Muscle layer of colon (tissue), 2 donors: ENCODE data around the gene PEX14.

Source experiments
- H3K27ac ChIP-seq: one replicate; pipeline ENCODE4 v1.7.0; 2013; ENCODE audit warnings: low read depth, mild to moderate bottlenecking, low read length, moderate library complexity
- H3K27me3 ChIP-seq, 2 donors: one replicate each; pipeline ENCODE4 v1.7.0; 2013; ENCODE audit warnings: low read length in 2 of 2, mild to moderate bottlenecking in 2 of 2; ENCODE audit not compliant: insufficient read depth in 2 of 2, control insufficient read depth in 1 of 2
- H3K36me3 ChIP-seq: one replicate; pipeline ENCODE4 v1.7.0; 2013; ENCODE audit warnings: mild to moderate bottlenecking, low read length; ENCODE audit not compliant: insufficient read depth
- H3K4me1 ChIP-seq: one replicate; pipeline ENCODE4 v1.7.0; 2013; ENCODE audit warnings: mild to moderate bottlenecking, low read length; ENCODE audit not compliant: insufficient read depth
- H3K4me3 ChIP-seq, 2 donors: one replicate each; pipeline ENCODE4 v1.7.0; 2013; ENCODE audit warnings: low read length in 2 of 2, low read depth in 1 of 2, mild to moderate bottlenecking in 1 of 2, moderate library complexity in 1 of 2
- H3K9ac ChIP-seq: one replicate; pipeline ENCODE4 v1.7.0; 2013; ENCODE audit warnings: low read length
- H3K9me3 ChIP-seq: one replicate; pipeline ENCODE4 v1.7.0; 2013; ENCODE audit warnings: mild to moderate bottlenecking, low read length
- donor health status: abdominal sarcoma.
- donor health status: Adenocarcinoma of cecum.

Gene PEX14

DNA sequence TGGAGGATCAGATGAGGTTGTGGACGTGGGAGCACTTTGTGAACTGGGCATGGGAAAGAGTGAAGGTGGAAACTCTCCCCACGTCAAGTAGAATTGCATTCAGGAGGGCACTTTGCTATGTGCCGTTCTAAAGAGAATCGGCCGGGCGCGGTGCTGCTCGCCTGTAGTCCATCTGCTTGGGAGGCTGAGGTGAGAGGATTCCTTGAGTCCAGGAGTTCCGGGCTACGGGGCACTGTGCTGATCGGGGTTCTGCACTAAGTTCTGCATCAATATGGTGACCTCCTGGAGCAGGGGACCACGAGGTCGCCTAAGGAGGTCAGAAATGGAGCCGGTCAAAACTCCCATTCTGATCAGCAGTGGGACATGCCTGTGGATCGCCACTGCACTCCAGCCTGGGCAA is 141.9 kb downstream of the PEX14 start:
- no peak overlapping the region for H3K9ac ChIP-seq
- no peak overlapping the region for H3K27ac ChIP-seq
- no peaks in the 10 kb centered on the region for H3K9me3 ChIP-seq
- no peaks in the 10 kb centered on the region for H3K4me1 ChIP-seq
- no peak overlapping the region for H3K4me3 ChIP-seq
- H3K36me3 ChIP-seq = no peaks in the 10 kb centered on the region
- no peaks in the 10 kb centered on the region for H3K27me3 ChIP-seq

DNA sequence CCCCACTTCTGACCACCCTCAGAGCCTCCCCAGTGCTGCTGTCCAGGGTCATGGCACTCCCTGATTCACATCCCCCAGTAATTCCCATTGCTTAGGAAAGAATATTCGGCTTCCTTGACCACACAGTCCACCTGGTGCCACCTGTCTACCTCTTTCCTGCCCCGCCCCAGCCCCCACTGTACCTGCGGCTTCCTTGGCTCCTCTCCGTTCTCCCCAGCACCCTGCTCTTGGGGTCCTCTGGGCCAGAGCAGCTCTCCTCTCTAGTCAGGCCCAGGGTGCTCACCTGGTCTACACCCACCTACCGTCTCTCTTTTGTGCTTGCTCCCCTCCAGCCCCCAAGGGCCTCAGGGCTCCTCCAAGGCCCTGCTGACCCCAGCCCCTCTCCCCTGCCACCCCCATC is 142.6 kb downstream of the PEX14 start:
- no peaks in the 10 kb centered on the region for H3K36me3 ChIP-seq
- H3K27me3 ChIP-seq = no peaks in the 10 kb centered on the region
- no peak overlapping the region for H3K27ac ChIP-seq
- no peak overlapping the region for H3K4me3 ChIP-seq
- H3K9me3 ChIP-seq = no peaks in the 10 kb centered on the region
- H3K4me1 ChIP-seq = no peaks in the 10 kb centered on the region
- H3K9ac ChIP-seq = no peak overlapping the region

DNA sequence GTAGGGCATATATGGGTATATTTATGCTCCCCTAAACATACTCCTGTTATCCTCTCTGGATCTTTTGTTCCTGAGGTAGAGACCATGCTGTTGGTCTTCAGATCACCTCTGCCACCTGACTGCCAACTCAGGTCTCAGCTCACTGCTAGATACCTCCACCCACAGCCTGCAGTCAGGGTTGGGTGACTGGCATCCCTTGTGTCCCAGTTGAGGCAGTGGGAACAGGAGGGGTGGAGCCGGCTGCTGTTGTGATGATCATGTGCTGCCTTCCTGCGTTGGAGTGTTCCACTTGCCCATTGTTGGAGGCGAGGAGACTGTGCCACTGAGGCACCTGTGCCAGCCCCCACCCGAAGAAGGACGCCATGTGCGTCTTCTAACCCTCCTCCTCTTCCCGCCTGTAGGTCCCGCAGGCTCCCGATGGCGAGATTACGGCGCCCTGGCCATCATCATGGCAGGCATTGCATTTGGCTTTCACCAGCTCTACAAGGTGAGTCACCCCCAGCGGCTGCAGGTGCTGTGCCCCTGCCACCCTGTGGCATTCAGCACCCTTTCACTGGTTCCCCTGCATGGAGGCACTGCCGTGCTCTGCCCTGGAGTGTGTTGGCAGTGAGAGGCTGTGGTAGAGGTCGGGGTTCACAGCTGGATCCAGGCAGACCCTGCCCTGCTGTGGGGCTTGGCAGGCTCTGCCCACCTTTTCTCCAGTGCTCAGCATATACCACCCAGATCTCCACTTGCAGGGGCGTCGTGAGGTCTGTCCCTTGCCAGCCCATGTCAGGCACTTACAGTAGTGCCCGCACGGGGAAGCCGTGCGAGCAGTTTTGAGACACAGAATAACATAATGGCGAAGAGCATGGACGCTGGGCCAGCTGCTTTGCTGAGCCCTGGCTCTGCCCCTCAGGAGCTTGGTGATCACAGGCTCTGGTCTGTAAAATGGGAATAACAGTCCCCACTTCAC is 143.5 kb downstream of the PEX14 start:
- Histone ChIP-seq H3K4me1 (no peaks in the 10 kb centered on the region), H3K27me3 (no peaks in the 10 kb centered on the region), H3K9ac (no peak overlapping the region), H3K36me3 (no peaks in the 10 kb centered on the region), H3K9me3 (no peaks in the 10 kb centered on the region), H3K27ac (no peak overlapping the region), H3K4me3 (no peak overlapping the region)

DNA sequence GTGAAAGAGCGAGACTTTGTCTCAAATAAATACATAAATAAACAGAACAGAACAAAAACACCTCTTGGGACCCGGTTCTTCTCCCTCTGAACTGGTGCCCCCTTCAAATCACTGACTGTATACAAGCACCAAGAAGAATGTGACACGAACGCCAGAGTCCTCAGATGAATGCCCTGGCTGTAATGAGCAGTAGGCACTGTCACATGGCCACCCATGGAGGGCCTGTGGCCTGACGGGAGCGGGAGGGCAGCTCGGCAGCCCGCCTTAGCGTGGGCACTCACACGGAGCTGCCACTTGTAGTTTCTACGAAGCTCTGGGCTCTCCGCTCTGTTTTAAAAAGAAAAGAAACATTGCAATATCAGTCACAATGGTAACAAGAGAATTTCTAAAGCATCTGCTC is 146.0 kb downstream of the PEX14 start:
- Histone ChIP-seq H3K27ac (no peak overlapping the region), H3K9me3 (no peaks in the 10 kb centered on the region), H3K36me3 (no peaks in the 10 kb centered on the region)

DNA sequence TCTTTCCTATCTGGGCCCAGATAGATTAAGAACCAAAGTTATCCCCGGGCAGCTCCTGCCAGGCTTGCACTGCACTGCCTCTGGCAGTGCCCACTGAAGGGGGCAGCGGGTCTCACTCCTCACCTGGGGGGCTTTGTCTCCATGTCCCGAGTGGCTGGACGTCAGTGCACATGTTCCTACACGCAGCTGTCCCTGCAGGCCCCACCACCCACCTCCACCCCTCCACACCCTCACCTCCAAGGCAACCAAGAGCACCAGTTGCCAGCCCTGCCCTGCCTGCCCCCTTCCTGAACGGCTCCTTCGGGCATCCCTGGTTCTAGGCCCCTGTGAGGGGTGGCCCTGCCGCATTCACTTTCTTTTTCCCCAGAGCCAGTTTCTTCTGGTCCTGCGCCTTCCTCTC is 147.2 kb downstream of the PEX14 start:
- Histone ChIP-seq H3K4me3 (no peak overlapping the region), H3K36me3 (no peaks in the 10 kb centered on the region), H3K9ac (no peak overlapping the region), H3K9me3 (no peaks in the 10 kb centered on the region), H3K27ac (no peak overlapping the region), H3K27me3 (no peaks in the 10 kb centered on the region), H3K4me1 (no peaks in the 10 kb centered on the region)

More for the DNA sequence above, 146.0 kb downstream of the PEX14 start:
- no peaks in the 10 kb centered on the region for H3K4me1 ChIP-seq
- H3K9ac ChIP-seq = no peak overlapping the region
- no peak overlapping the region for H3K4me3 ChIP-seq
- H3K27me3 ChIP-seq = no peaks in the 10 kb centered on the region

DNA sequence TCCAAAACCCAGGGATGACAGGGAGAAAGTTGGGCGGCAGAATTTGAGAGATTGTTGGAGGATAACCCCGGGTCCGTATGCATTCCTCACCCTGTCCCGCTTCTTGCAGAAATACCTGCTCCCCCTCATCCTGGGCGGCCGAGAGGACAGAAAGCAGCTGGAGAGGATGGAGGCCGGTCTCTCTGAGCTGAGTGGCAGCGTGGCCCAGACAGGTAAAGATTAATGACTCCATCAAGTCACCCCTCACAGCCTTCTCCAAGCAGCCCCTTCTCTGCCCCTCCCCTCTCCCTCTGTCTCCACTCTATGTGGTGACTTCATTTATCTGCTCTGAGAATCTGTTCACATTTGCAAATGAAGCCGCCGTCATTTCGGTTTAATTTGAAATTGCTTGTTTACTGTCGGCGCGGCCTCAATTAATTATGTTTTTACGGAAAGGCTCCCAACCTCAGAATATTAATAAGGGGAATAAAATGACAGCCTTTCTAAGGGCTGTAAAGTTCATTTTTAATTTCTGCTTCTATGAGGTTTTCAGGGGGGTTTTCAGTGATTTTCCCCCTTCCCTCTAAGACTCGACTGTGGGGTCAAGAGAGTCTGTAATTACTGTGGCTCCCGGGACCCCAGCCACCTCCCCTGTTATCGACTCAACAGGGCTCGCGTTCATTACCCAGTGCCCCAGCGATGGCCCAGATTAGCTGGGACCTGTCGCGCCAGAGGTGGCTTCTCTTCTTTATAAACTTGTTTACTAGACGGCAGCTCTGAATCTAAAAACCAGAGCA is 148.3 kb downstream of the PEX14 start:
- no peak overlapping the region for H3K27ac ChIP-seq
- no peak overlapping the region for H3K9ac ChIP-seq
- H3K4me3 ChIP-seq = no peak overlapping the region
- H3K4me1 ChIP-seq = no peaks in the 10 kb centered on the region
- no peaks in the 10 kb centered on the region for H3K36me3 ChIP-seq
- no peaks in the 10 kb centered on the region for H3K27me3 ChIP-seq
- no peaks in the 10 kb centered on the region for H3K9me3 ChIP-seq

DNA sequence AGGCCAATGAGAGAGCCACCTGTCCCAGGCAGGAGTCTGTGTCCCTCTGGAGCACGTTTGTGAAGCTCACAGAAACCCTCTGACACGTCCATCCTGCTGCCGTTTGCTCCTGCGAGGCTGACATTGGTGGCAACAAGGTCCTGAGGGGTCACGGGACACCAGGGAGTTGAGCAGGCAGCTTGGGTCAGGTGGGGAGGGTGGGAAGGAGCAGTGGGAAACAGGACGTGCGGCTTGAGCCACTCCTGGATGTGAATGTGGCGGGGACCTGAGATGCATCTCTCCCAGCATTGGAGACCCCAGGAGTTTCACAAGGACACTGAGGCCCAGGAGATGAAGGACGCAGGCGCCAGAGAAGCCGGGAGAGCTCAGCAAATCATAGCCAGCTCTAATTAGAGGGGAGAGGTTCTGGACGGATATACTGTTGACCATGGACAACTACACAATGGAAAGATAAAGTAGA is 149.0 kb downstream of the PEX14 start:
- Histone ChIP-seq H3K27ac (no peak overlapping the region), H3K36me3 (no peaks in the 10 kb centered on the region), H3K4me1 (peaks cover 5% of the 10 kb centered on the region), H3K27me3 (no peaks in the 10 kb centered on the region), H3K4me3 (no peak overlapping the region), H3K9ac (no peak overlapping the region), H3K9me3 (no peaks in the 10 kb centered on the region)

DNA sequence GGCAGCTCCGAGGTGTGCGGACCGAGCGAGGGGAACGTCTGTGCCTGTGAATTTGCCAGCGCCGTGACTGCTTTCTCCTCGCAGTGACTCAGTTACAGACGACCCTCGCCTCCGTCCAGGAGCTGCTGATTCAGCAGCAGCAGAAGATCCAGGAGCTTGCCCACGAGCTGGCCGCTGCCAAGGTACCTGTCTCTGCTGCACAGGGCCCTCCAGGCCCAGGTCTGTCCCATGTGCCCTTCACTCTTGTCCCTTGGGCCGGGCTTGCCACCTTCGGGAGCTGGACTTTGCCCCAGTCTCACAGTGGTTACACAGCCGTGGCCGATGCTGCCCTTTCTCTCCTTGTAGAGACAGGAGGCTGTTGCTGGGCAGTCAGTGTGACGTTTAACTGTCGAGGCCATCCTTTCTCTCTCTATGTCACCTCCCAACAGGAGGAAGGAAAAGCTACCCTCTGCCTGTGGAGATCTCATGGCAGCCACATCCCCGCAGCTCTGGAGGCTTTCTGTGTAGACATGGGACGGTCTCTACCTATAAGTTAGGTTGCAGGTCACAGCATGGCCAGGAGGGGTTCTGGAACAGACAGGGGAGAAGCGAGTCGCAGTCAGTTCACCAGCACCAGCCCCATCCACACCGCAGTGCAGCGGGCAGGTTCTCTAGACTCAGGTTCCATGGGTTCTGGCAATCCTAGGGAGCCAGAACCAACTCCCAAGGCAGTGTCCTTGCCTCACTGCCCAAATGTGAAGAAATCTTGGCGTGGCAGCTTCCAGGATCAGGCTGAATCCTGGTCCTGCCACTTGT is 149.7 kb downstream of the PEX14 start:
- no peaks in the 10 kb centered on the region for H3K27me3 ChIP-seq
- no peaks in the 10 kb centered on the region for H3K36me3 ChIP-seq
- no peak overlapping the region for H3K9ac ChIP-seq
- no peak overlapping the region for H3K27ac ChIP-seq
- H3K4me3 ChIP-seq = no peak overlapping the region
- H3K4me1 ChIP-seq = peaks cover 13% of the 10 kb centered on the region
- no peaks in the 10 kb centered on the region for H3K9me3 ChIP-seq

DNA sequence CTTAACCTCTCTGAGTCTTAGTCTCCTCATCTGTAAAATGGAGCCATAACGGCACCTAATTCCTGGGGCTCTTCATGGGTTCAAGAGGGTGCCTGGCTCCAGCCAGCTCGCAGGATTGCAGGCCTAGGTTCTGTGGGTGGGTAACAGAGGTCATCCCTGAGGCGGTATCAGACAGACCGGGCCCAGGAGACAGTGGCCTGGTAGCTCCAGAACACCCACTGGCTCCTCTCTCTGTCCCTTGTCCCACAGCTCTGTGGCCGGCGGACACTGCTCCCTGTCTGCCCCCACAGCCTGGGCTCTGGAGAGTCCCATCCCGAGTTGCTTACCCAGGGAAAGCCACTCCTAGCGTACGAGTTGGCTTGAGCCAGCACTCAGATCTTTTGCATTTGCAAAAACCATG is 150.3 kb downstream of the PEX14 start:
- no peaks in the 10 kb centered on the region for H3K27me3 ChIP-seq
- H3K36me3 ChIP-seq = no peaks in the 10 kb centered on the region
- no peak overlapping the region for H3K27ac ChIP-seq
- peaks cover 15% of the 10 kb centered on the region for H3K4me1 ChIP-seq
- no peak overlapping the region for H3K9ac ChIP-seq
- H3K9me3 ChIP-seq = no peaks in the 10 kb centered on the region
- H3K4me3 ChIP-seq = no peak overlapping the region

DNA sequence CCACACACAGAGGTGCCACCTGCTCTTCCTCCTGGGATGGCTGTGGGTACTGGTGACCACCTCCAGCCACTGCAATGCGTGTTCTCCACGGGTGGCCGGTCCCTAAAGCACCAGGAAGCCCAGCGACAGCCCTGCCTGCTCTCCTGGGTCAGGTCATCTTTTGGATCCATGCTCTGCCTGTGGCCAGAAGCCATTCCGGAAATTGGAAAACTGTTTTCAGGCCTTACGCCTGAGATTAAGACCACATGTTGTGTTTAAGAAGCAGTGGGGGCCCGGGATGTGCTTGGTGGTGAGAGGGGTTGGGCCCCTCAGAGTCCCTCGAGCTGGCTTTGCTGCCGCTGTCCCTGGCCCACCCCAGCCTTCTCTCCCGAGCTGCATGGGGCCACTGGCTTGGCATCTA is 150.8 kb downstream of the PEX14 start:
- H3K4me3 ChIP-seq = no peak overlapping the region
- no peaks in the 10 kb centered on the region for H3K9me3 ChIP-seq
- no peak overlapping the region for H3K27ac ChIP-seq
- H3K4me1 ChIP-seq = peaks cover 16% of the 10 kb centered on the region
- no peak overlapping the region for H3K9ac ChIP-seq
- no peaks in the 10 kb centered on the region for H3K27me3 ChIP-seq
- H3K36me3 ChIP-seq = no peaks in the 10 kb centered on the region

DNA sequence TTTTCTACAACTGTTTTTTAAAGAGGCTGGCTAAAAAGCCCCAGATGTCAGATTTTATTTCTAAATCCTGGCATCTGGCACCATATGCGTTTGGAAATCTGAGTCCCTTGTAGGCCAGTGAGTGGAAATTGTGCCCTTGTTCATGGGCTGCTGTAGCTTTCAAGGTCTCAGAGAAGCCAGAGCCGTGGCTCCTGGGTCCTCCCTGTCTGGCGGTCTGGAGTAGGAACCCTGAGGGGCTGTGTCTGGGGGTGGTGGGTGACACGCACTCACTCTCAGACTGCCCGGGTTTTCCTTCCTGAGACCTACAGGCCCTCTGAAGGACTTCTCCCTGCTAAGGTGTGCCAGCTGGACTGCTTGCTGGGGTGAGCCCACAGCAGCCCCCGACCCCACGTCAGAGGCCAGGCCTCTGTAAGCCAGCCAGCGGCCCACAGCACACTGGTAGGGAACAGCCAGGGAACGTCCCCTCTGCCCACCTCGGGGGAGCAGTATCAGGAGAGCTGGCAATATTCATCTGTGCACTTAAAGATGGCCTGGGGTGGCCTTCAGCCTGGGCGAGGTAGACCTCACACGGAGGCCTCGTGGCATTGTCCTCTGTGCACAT is 151.5 kb downstream of the PEX14 start:
- Histone ChIP-seq H3K36me3 (no peaks in the 10 kb centered on the region), H3K27ac (no peak overlapping the region), H3K4me3 (no peak overlapping the region), H3K9ac (no peak overlapping the region), H3K4me1 (peaks cover 21% of the 10 kb centered on the region), H3K9me3 (no peaks in the 10 kb centered on the region), H3K27me3 (no peaks in the 10 kb centered on the region)
